ENCODE measurements around the gene FZD10.

FZD10 gene

DNA sequence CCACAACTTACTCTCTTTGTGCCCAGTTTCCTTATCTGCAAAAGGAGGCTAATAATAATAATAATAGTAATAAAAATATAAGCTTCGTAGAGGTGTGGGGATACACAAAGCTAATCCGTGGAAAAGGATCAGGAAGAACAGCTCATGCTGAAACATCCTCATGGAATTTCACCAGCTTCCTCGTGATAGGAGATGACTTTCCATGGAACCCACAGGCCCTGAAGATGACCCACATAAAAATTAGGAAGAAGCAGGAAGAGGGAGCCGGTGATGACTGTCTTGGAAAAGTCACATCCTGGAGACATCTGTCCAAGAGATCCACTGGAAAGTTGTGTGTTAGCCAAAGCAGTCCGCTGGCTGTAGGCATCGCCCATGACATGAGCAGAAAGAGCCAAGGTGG is 31.9 kb upstream of the FZD10 start:
- Histone ChIP-seq H3K4me3 (ENCODE audit: low read depth, low read length, poor library complexity, severe bottlenecking) (no peak overlapping the region), H3K9me3 (ENCODE audit: low read length) (no peaks in the 10 kb centered on the region), H3K9me2 (ENCODE audit: low read depth, low read length) (no peaks in the 10 kb centered on the region), H3K9ac (ENCODE audit: low read length) (no peak overlapping the region), H4K20me1 (ENCODE audit: insufficient read depth, low read length) (no peaks in the 10 kb centered on the region), H3K79me2 (ENCODE audit: insufficient read depth, low read length) (no peaks in the 10 kb centered on the region), H3F3A (ENCODE audit: insufficient read depth, low read length) (no peaks in the 10 kb centered on the region), H3K27ac (ENCODE audit: low read depth, low read length, poor library complexity, severe bottlenecking) (no peak overlapping the region), H3K4me1 (ENCODE audit: insufficient read depth, low read length, severe bottlenecking) (no peaks in the 10 kb centered on the region), H2AFZ (ENCODE audit: low read length) (no peak overlapping the region), H3K36me3 (ENCODE audit: insufficient read depth, low read length) (no peaks in the 10 kb centered on the region), H3K4me2 (ENCODE audit: low read length) (no peak overlapping the region), H3K27me3 (ENCODE audit: insufficient read depth, low read length) (no peaks in the 10 kb centered on the region; the same call in 1 of the 2 replicates)
- TF ChIP-seq, protein P1, sequence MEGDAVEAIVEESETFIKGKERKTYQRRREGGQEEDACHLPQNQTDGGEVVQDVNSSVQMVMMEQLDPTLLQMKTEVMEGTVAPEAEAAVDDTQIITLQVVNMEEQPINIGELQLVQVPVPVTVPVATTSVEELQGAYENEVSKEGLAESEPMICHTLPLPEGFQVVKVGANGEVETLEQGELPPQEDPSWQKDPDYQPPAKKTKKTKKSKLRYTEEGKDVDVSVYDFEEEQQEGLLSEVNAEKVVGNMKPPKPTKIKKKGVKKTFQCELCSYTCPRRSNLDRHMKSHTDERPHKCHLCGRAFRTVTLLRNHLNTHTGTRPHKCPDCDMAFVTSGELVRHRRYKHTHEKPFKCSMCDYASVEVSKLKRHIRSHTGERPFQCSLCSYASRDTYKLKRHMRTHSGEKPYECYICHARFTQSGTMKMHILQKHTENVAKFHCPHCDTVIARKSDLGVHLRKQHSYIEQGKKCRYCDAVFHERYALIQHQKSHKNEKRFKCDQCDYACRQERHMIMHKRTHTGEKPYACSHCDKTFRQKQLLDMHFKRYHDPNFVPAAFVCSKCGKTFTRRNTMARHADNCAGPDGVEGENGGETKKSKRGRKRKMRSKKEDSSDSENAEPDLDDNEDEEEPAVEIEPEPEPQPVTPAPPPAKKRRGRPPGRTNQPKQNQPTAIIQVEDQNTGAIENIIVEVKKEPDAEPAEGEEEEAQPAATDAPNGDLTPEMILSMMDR (IDR thresholded peaks at IDR 0.05; ENCODE audit: low read length) = no peak
- TF ChIP-seq EZH2 (IDR thresholded peaks at IDR 0.05; ENCODE audit: borderline replicate concordance, low read length) = no peak

DNA sequence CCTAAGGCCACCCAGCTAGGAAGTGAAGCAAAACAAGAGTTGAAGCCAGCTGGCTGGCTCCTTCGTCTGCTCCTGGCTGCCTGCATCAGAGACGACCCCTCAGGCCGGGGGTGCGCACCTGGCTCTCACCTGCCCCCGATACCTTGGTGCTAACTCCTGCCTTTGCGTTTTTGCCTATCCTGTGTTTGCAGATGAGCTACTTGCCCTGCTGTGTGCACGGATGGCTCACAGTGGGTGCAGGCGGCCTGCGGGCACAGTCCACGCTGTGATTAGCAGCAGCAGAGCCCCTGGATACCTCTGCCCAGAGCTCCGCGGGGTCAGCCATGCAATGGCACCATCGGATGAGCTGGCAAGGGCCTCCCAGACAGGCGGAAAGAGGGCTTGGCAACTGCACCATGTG is 31.2 kb upstream of the FZD10 start:
- H4K20me1 ChIP-seq (ENCODE audit: insufficient read depth, low read length) = no peaks in the 10 kb centered on the region
- no peaks in the 10 kb centered on the region for H3F3A ChIP-seq (ENCODE audit: insufficient read depth, low read length)
- H3K36me3 ChIP-seq (ENCODE audit: insufficient read depth, low read length) = no peaks in the 10 kb centered on the region
- no peaks in the 10 kb centered on the region for H3K79me2 ChIP-seq (ENCODE audit: insufficient read depth, low read length)
- TF ChIP-seq EZH2 (IDR thresholded peaks at IDR 0.05; ENCODE audit: borderline replicate concordance, low read length) = no peak
- TF ChIP-seq, protein P1 (IDR thresholded peaks at IDR 0.05; ENCODE audit: low read length) = no peak
- no peak overlapping the region for H3K4me2 ChIP-seq (ENCODE audit: low read length)
- H3K9me3 ChIP-seq (ENCODE audit: low read length) = no peaks in the 10 kb centered on the region
- H3K4me3 ChIP-seq (ENCODE audit: low read depth, low read length, poor library complexity, severe bottlenecking) = no peak overlapping the region
- H3K4me1 ChIP-seq (ENCODE audit: insufficient read depth, low read length, severe bottlenecking) = no peaks in the 10 kb centered on the region
- H3K9me2 ChIP-seq (ENCODE audit: low read depth, low read length) = no peaks in the 10 kb centered on the region
- H3K9ac ChIP-seq (ENCODE audit: low read length) = no peak overlapping the region
- H3K27me3 ChIP-seq (ENCODE audit: insufficient read depth, low read length) = no peaks in the 10 kb centered on the region; the same call in 1 of the 2 replicates
- no peak overlapping the region for H3K27ac ChIP-seq (ENCODE audit: low read depth, low read length, poor library complexity, severe bottlenecking)
- H2AFZ ChIP-seq (ENCODE audit: low read length) = no peak overlapping the region

- H3K4me3 ChIP-seq (ENCODE audit: low read depth, low read length, poor library complexity, severe bottlenecking) = no peak overlapping the region
- TF ChIP-seq, protein P1 (IDR thresholded peaks at IDR 0.05; ENCODE audit: low read length) = no peak
- no peak for TF ChIP-seq EZH2 (IDR thresholded peaks at IDR 0.05; ENCODE audit: borderline replicate concordance, low read length)
- H3K4me2 ChIP-seq (ENCODE audit: low read length) = no peak overlapping the region
- no peaks in the 10 kb centered on the region for H4K20me1 ChIP-seq (ENCODE audit: insufficient read depth, low read length)
- H3F3A ChIP-seq (ENCODE audit: insufficient read depth, low read length) = no peaks in the 10 kb centered on the region
- no peaks in the 10 kb centered on the region; the same call in 1 of the 2 replicates for H3K27me3 ChIP-seq (ENCODE audit: insufficient read depth, low read length)
- no peaks in the 10 kb centered on the region for H3K4me1 ChIP-seq (ENCODE audit: insufficient read depth, low read length, severe bottlenecking)
- no peaks in the 10 kb centered on the region for H3K36me3 ChIP-seq (ENCODE audit: insufficient read depth, low read length)
- no peaks in the 10 kb centered on the region for H3K9me3 ChIP-seq (ENCODE audit: low read length)
- no peak overlapping the region for H2AFZ ChIP-seq (ENCODE audit: low read length)
- H3K9ac ChIP-seq (ENCODE audit: low read length) = no peak overlapping the region
- H3K27ac ChIP-seq (ENCODE audit: low read depth, low read length, poor library complexity, severe bottlenecking) = no peak overlapping the region
- no peaks in the 10 kb centered on the region for H3K9me2 ChIP-seq (ENCODE audit: low read depth, low read length)
- H3K79me2 ChIP-seq (ENCODE audit: insufficient read depth, low read length) = no peaks in the 10 kb centered on the region
These were observed 30.5 kb upstream of the FZD10 start for GRCh38 chr12:130131801-130132200.

Measured in OCI-LY1 (cell line).